Testis (tissue), 2 donors: Measurements from ENCODE around the gene HPF1.

Experiments
- CTCF ChIP-seq, 3 experiments: fragments of 450-650 bp in 2 of 3; fragments of 200-600 bp in 1 of 3; sonication (generic) in 1 of 3; IDR thresholded peaks; one replicate each; pipeline ENCODE4 v1.5.1; 2016 to 2019; ENCODE audit warnings: antibody characterized with exemption in 3 of 3, mild to moderate bottlenecking in 2 of 3, moderate library complexity in 1 of 3
- POLR2A ChIP-seq: fragments of 450-650 bp; IDR thresholded peaks from one replicate; pipeline ENCODE4 v1.6.1; 2017; ENCODE audit warnings: antibody characterized with exemption, mild to moderate bottlenecking, moderate library complexity

DNA sequence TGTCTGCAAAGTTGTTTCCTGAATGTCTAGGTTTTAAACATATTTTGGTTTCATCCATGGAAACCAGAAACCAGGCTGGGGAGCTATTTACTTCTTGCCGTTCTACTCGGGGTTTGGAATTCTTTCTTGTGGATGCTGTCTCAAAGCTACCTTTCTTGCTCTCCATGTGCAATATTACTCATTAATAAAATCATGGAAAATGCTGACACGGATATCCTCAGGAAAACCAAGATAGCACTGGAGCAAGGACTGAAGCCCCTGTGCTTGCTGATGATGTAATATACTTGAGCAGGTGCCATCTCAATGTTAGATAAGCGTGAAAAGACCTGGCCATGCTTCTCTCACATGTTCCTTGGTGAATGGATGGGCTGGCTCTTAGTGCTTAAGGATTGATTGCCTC lies 41.5 kb upstream of the HPF1 start:
- TF ChIP-seq CTCF (IDR thresholded peaks at IDR 0.05) (no peak), POLR2A (no peak)
